Activated CD8-positive, alpha-beta T cell treated with anti-CD3 and anti-CD28 coated beads for 36 hours (primary cell): ENCODE data around the gene CTCFL. TPM values are rescaled to one million over a fixed set of nuclear protein-coding genes. Genes with fewer than 3 reads are reported as not detected.

Experiments used
- ATAC-seq: fragments of 200-7000 bp; cut with Tn5 transposase; one replicate; pipeline ENCODE4 v1.10.0; 2021; ENCODE audit warnings: mild to moderate bottlenecking, moderate library complexity
- CTCF ChIA-PET: fragments of 350-600 bp; sonication (Branson Sonifier 250); formaldehyde crosslinking; loops from one replicate; lab custom pipeline; 2021; ENCODE audit warnings: antibody characterized with exemption; lab: Charles Lee
- POLR2A ChIA-PET: fragments of 350-600 bp; sonication (Branson Sonifier 250); formaldehyde crosslinking; loops from one replicate; lab custom pipeline; 2021; ENCODE audit warnings: antibody characterized with exemption; lab: Charles Lee
- DNase-seq: peaks from one replicate; pipeline ENCODE4 v3.0.0-alpha.2; 2020
- H3K27ac Mint-ChIP-seq: one replicate; pipeline ENCODE4 v1.8.0; 2021; ENCODE audit warnings: mild to moderate bottlenecking, mixed read lengths
- H3K27me3 Mint-ChIP-seq: one replicate; pipeline ENCODE4 v1.8.0; 2021; ENCODE audit warnings: mixed read lengths
- H3K36me3 Mint-ChIP-seq: one replicate; pipeline ENCODE4 v1.8.0; 2021; ENCODE audit warnings: low read depth, mixed read lengths
- H3K4me1 Mint-ChIP-seq: one replicate; pipeline ENCODE4 v1.8.0; 2021; ENCODE audit warnings: low read depth, mixed read lengths
- H3K4me3 Mint-ChIP-seq: one replicate; pipeline ENCODE4 v1.8.0; 2021; ENCODE audit warnings: mild to moderate bottlenecking, moderate library complexity, mixed read lengths
- H3K9me3 Mint-ChIP-seq: one replicate; pipeline ENCODE4 v1.8.0; 2021; ENCODE audit warnings: mixed read lengths
- CTCF ChIP-seq: fragments of 200-600 bp; IDR thresholded peaks from one replicate; pipeline ENCODE4 v1.8.0; 2022; ENCODE audit warnings: antibody characterized with exemption, mild to moderate bottlenecking
- intact Hi-C: fragments of 100-400 bp; cut with micrococcal nuclease; formaldehyde crosslinking; loops from one replicate; pipeline ENCODE4 v1.10.0; 2022
- total RNA-seq, 2 experiments: library from RNA; stranded (reverse); gene quantifications; one replicate each; pipeline ENCODE4 v1.2.3, GENCODE V29; 2021

CTCFL gene
- total RNA-seq, 2 experiments from 2014 or later: not detected

- Mint-ChIP-seq H3K27me3 (peaks cover 20% of the 10 kb centered on the region), H3K9me3 (no peaks in the 10 kb centered on the region), H3K27ac (no peak overlapping the region), H3K4me3 (no peak overlapping the region), H3K36me3 (no peaks in the 10 kb centered on the region), H3K4me1 (no peaks in the 10 kb centered on the region)
- ATAC-seq: no peak
- no peak for DNase-seq
- intact Hi-C loops: no loop called here
- ChIA-PET CTCF (interaction anchor here (1.3 kb wide), 1 partner anchor 9 kb away, joined by 3 read pairs; no protein-coding TSS in a partner anchor), POLR2A (no interaction called here)
- no peak for TF ChIP-seq CTCF
These were observed 7.2 kb upstream of the CTCFL start for GRCh38 chr20:57532104-57532503.

GRCh38 chr20:57530327-57530981 is 5.5 kb upstream of the CTCFL start:
- ChIA-PET POLR2A (interaction anchor here (0.6 kb wide), 1 partner anchor 13 kb away, joined by 3 read pairs; no protein-coding TSS in a partner anchor), CTCF (no interaction called here)
- DNase-seq (no peak), ATAC-seq (no peak)
- no peaks in the 10 kb centered on the region for H3K4me1 Mint-ChIP-seq
- no peak overlapping the region for H3K4me3 Mint-ChIP-seq
- H3K9me3 Mint-ChIP-seq: no peaks in the 10 kb centered on the region
- no peaks in the 10 kb centered on the region for H3K36me3 Mint-ChIP-seq
- H3K27me3 Mint-ChIP-seq: peaks cover 12% of the 10 kb centered on the region
- intact Hi-C loops: no loop called here
- TF ChIP-seq CTCF: no peak
- H3K27ac Mint-ChIP-seq: no peak overlapping the region

GRCh38 chr20:57529810-57530209 is 4.9 kb upstream of the CTCFL start:
- TF ChIP-seq CTCF: no peak
- H3K36me3 Mint-ChIP-seq: no peaks in the 10 kb centered on the region
- no peak overlapping the region for H3K27ac Mint-ChIP-seq
- H3K27me3 Mint-ChIP-seq: peaks cover 11% of the 10 kb centered on the region
- ChIA-PET CTCF (interaction anchor here (1.1 kb wide), 1 partner anchor 8 kb away, joined by 5 read pairs; no protein-coding TSS in a partner anchor), POLR2A (no interaction called here)
- no peak overlapping the region for H3K4me3 Mint-ChIP-seq
- ATAC-seq (no peak), DNase-seq (no peak)
- H3K4me1 Mint-ChIP-seq: no peaks in the 10 kb centered on the region
- H3K9me3 Mint-ChIP-seq: no peaks in the 10 kb centered on the region
- intact Hi-C loops: no loop called here

- no peak for ATAC-seq
- Mint-ChIP-seq H3K4me1 (no peaks in the 10 kb centered on the region), H3K36me3 (no peaks in the 10 kb centered on the region), H3K27ac (no peak overlapping the region), H3K4me3 (no peak overlapping the region), H3K9me3 (no peaks in the 10 kb centered on the region), H3K27me3 (peaks cover 9% of the 10 kb centered on the region)
- POLR2A ChIA-PET: no interaction called here
- no peak for TF ChIP-seq CTCF
- intact Hi-C loops: no loop called here
- no peak for DNase-seq
- CTCF ChIA-PET: interaction anchor here (1.1 kb wide), 1 partner anchor 9 kb away, joined by 5 read pairs; no protein-coding TSS in a partner anchor
These were observed 4.2 kb upstream of the CTCFL start for GRCh38 chr20:57529160-57529585.

- ChIA-PET CTCF (interaction anchor here (1.0 to 1.3 kb wide), 3 partner anchors 30 to 68 kb away, joined by 3 to 4 read pairs (median 3); no protein-coding TSS in a partner anchor), POLR2A (no interaction called here)
- Mint-ChIP-seq H3K36me3 (no peaks in the 10 kb centered on the region), H3K27me3 (peaks cover 1% of the 10 kb centered on the region), H3K9me3 (no peaks in the 10 kb centered on the region), H3K4me1 (no peaks in the 10 kb centered on the region), H3K4me3 (no peak overlapping the region), H3K27ac (no peak overlapping the region)
- TF ChIP-seq CTCF: no peak
- intact Hi-C loops: no loop called here
- no peak for DNase-seq
- ATAC-seq: no peak
These were observed 3.2 kb upstream of the CTCFL start for GRCh38 chr20:57528148-57528547.
